NCI-H69 (cell line): ENCODE data around the gene LYPD4.
A peak's percentile ranks its signal among the peaks of the same experiment; 100 is the strongest.

Experiments used
- DNase-seq: peaks from one replicate; lab custom pipeline; 2025; lab: John Stamatoyannopoulos, UW

Gene LYPD4

DNA sequence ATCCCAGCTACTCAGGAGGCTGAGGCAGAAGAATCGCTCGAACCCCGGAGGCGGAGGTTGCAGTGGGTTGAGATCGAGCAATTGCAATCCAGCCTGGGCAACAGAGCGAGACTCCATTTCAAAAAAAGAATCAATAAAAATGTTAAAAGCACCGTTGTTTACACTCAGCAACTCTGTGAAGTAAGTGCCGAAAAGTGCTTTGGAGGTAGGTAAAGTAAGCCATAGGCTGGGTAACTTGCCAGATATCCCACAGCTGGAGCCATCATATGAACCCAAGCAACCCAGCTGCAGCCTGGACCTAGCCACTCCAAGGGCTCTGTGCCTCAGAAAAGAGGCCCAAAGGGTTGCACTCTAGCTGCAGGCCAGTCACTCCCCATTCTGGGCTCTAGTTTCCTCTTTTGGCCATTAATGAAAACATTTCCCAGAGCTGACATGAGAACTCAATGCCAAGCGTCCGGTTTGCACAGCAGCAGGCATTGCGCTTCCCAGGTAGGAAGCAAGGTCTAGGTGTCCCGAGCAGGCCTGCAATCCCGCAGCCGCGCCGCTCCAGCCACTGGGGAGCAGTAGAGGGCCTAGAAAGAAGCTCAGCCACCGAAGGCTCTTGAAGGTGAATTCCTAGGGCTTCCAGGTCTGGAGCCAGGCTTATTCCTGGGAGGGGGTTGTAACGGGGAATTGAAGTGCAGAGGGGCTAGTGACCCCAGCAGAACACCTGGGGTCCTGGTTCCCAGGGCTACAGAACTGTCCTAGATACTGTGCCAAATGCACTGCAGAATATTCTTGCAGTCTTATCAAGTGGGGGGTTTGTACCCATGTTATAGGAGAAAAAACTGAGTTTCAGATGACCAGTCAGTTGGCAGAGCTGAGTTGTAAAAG is 28.5 kb upstream of the LYPD4 start:
- DNase-seq = peak; percentile 86

DNA sequence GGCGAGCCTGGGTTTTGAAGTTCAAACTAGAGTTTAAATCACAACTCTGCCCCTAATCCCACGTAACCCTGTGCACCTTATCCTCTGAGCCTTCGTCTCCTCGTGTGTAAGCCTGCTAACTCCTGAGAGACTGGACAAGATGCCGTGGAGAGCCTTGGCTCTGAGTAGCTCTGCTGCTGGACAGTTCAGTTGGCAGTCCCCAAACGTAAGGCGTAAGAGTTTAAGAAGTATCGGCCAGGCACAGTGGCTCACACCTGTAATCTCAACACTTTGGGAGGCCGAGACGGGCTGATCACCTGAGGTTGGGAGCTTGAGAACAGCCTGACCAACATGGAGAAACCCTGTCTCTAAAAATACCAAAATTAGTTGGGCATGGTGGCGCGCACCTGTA is 27.9 kb upstream of the LYPD4 start:
- no peak for DNase-seq

DNA sequence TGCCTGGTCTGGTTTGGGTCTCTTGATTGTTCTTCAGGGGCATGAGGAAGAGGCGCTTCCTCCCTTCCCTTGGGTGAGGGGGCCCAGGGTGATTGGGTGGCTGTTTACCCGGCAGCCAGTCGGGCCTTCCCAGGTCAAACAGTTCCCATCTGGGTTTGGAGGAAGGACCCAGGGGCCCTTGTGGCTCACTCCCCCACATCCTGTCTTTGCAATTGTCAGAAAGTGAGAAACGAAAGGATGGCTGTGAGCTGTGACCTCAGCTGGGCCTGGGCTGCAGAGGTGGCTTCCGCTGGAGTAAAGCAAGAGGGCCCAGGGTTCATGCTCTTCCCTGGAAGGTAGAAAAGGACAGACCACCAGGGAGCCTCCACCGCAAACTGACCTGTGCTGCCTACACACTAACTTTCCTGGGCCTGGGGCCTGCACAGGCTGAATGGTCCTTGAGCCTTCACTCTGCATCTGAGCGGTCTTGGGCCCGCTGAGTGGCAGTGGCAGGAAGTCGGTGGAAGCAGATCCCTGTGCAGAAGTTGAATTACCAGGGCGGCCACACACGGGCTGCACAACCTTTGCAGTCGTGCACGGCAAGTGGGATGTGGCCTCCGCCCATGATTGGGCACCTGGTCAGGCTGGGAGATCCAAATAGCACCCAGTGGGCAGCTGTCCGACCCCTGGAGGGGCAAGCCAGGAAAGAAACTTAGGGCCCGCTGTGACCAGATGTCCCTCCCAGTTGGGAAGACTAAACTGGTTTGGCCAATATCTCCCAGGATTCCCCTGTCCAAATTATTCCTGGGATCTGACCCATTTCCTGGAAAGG is 27.3 kb upstream of the LYPD4 start:
- no peak for DNase-seq

DNA sequence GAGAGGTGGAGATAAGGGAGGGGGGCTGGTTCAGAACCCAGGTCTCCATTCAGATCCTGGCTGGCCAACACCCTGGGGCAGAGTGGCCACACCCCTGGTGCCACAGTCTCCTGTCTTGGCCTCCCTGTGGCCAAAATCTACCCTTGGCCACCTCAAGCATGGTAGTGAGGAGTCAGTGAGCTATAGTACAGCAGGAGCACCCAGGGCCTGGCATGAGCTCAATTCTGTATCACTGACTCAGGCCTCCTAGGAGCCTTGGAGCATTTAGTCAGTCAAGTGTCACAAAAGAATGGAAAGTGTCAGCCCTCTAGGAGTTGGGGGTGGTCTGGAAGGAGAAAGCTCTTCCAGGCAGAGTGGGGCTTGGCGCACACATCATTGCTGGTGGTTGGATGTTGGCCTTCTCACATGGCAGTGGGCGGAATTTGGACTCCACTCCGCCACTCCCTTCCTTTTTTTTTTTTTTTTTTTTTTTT is 26.0 kb upstream of the LYPD4 start:
- DNase-seq = no peak

DNA sequence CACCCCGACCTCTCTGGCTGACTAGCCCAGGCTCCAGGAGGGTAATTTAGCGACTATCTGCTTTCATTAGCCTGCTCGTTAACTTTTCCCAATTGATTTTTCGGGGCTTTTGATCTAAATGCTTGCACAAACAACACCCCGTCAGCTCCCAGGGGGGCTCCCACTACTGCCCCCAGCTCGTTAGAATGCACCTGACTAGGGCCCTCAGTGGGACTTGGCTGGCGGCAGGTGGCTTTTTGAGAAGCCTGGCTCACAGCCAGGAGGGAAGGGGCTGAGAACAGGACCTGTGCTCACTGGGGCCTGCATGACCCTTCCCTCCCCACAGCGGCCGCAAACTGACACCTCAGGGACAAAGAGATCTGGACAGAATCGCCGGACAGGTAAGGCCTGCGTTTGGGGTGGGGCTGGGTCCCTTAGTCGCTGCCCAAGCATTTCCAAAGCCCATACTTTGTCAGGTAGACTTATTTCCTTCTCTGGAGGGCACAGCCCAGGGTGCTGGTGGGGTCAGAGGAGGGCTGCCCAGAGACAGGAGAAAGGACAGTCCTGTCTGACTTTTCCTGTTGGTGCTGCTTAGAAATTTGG is 25.0 kb upstream of the LYPD4 start:
- DNase-seq = peak; percentile 67

DNA sequence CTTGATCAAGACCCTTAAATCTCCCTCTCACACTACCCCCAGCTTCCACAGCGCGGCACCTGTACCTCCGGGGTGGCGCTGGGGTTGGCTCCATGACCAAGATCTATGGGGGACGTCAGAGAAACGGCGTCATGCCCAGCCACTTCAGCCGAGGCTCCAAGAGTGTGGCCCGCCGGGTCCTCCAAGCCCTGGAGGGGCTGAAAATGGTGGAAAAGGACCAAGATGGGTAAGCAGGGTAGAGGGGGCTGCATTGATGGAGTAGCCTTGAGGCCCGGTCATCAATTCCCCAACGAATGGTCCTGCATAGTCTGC is 24.5 kb upstream of the LYPD4 start:
- DNase-seq = no peak

DNA sequence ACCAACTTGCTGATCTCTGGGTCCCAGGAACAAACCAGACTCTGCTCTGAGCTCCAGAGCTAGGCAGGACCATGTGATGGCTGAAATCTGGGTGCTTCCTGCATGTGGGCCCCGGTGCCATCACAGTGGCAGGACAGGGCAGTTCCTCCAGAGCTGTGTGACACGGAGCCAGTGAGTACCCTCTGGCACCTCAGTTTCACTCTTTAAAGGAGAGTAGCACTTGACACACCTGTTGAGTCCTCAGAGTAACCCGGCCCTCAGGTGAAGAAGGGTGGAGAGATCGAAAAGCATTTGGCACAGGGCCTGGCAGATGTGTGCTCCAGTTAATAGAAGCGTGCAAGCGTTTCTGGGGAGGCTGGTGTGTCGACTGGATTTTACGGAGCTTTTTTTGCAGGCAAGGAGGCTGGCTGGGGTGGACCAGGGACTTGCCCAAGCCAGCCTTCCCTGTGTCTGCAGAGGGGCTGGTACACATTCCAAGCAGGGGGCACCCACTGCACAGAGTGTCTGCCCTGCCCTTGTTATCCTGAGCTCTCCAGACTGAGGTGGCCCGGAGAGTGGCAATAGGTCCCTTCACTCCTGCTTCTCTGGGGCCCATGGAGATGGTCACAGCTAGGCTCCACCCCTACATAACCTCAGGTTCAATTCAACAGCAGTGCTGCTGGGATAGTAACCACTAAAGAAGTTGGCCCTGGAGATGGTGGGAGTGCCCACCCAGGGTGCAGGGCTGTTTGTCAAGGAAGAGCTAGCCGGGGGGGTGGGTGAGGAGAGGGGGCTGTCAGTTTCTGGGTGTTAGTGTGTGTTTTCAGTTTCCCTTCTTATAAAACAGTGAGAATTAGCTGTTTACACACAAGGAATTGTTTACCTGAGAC is 23.9 kb upstream of the LYPD4 start:
- DNase-seq = no peak

DNA sequence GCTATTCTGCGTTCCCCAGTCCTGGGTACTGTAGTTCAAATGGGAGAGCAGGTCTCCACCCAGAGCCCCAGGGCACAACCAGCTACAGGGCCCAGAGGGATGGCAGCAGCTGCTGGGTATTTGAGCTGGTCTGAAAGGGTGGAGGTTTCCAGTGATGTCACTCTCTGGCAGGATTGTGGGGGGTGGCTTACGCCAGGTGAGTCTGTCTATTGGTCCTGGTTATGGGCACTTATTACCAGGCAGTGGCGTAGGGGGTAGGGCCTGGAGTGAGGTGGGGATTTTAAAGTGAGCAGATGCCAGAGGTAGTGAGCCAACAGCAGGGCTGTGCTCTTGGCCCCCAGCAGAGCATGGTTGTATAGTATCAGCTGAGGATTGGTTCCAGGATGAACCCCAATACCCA is 21.8 kb upstream of the LYPD4 start:
- DNase-seq = peak; percentile 73

DNA sequence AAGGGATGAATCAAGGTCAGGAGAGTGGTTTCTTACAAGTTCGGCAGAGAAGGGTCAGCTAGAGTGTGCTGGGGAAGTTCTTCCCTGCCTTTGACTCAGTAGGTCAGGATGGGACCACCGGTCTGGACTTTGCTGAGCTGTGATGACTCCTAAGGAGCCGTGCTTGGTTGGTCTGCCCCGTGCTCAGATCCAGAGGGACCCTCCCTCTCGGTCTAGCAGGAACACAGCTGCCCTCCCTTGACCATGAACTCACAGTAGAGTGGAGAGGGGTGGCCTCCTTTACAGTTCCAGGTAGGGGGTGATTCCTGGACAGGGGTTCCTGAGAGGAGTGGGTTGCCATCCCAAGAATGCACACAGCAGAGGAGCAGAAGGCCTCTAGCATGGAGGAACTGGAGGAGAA is 19.9 kb upstream of the LYPD4 start:
- DNase-seq = no peak

DNA sequence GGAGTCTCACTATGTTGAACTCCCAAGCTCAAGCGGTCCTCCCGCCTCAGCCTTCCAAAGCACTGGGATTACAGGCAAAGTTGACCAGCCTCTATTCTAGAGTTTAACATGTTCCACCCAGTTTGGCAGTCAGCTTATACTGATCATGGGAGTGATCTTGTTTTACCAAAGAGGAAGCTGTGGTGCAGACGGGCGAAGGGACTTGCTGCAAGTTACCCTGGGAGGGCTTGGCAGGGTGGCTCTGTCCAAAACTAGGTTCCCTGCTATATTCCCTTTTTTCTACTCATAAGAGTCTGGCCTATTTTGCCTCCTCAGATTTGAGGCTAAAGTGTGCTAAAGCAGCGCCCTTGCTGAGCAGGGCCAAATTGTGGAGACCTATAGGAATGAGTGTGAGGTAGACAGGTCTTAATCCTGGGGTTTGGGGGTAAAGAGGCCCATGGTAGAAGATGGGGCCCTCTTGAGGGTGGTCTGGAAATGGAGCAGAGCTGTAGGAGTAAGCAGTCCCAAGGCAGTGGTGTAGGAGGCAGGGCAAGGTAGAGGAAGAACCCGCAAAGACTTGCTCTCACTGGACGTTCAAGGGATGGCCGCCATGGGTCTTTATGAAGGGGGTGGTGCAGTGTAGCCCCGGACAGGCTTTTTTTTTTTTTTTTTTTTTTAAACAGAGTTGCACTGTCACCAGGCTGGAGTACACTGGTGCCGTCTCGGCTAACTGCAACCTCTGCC is 18.9 kb upstream of the LYPD4 start:
- DNase-seq = no peak

DNA sequence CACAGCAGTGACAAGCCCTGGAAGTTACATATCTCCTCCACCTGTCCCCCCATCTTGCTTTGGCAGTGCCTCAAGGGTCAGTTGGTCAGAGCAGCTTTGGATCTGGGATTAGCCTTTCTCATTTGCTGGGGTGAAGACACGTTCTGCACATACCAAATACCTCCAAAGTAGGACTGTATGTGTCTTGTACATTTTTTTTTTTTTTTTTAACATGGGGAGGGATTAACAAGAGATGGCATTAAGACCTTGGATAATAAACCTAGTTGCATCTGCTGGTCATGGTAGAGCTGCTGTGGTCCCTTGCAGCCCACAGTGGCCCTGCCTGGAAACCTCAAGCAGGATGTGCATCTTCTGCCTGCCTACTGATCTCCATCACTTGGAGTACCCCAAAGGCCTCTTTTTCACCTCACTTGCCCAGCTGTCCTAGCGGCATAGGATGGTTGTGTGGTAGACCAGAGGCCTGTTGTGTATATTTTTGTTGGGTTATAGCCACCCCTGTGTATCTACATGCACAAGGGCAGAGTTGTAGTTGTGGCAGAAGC is 18.0 kb upstream of the LYPD4 start:
- DNase-seq = no peak

DNA sequence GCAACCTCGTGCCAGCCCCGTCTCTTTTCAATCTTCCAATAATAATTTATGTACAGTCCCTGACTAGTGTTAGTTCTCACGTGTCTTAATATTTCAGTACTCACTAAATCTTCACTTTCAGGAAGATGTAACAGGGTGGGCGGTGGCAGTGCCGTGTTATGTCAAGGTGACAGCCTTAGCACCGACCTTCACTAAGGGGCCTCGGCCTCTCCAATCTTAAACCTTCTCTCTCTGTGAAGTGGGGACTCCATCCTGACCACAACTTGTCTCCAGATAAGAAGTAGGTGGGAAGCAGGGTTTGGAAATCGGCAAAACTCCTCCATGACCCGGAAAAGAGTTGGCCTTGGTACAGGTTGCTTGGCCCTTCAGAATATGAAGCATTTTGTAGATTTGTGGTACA is 17.4 kb upstream of the LYPD4 start:
- no peak for DNase-seq

DNA sequence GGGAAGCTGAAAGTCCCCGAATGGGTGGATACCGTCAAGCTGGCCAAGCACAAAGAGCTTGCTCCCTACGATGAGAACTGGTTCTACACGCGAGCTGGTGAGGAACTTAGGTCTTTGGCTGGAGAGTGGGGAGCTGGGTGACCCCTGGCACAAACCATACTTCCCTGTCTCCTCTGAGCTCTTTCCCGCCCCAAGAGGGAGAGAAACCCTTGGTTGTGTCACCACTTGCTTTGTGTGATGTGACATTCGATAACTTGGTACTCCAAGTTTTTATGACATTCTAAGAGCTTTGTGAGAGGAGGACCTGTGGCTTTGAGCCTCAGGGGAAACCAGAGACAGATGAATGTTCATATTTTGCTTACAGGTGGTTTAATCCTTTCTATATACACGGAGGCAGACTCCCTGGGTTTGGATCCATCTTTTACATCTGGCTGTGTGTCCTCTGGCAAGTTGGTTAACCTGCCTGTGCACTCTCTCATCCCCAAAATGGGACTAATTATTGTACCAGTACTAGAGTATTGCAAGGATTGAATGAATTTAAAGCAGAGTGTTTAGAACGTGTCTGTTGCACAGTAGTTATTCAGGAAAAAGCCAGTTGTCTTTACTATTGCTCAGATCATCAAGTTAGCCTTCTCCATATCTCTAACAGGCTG is 16.8 kb upstream of the LYPD4 start:
- no peak for DNase-seq

DNA sequence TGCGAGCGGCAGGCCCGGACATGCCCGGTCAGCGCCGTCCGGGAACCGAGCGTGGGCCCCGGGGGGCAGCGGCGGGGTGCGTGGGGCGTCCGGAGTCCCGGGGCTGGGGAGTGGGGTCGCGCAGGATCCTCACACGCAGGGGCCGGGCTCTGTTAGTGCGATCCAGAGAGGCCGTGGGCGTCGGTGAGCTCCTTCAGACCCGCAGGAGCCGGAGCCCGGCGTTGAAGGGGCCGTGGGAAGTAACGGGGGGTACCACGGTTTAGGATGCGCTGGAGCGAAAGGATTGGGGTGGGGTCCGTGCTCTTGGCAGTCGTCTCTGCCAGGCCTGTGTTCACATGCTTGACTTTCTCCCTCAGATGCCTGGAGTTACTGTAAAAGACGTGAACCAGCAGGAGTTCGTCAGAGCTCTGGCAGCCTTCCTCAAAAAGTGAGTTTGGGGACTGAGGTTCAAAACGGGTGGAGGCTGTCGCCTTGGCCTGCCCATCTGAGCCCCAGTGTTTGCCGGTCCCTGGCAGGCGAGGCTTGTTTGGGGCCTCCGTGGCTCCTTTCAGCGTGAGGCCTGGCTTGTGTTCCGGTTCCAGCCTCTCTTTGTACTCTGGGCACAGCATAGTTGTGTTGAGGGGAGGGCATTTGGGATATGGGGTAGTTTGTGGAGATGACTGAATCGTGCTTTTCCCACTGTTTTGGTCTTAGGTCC is 16.1 kb upstream of the LYPD4 start:
- no peak for DNase-seq

DNA sequence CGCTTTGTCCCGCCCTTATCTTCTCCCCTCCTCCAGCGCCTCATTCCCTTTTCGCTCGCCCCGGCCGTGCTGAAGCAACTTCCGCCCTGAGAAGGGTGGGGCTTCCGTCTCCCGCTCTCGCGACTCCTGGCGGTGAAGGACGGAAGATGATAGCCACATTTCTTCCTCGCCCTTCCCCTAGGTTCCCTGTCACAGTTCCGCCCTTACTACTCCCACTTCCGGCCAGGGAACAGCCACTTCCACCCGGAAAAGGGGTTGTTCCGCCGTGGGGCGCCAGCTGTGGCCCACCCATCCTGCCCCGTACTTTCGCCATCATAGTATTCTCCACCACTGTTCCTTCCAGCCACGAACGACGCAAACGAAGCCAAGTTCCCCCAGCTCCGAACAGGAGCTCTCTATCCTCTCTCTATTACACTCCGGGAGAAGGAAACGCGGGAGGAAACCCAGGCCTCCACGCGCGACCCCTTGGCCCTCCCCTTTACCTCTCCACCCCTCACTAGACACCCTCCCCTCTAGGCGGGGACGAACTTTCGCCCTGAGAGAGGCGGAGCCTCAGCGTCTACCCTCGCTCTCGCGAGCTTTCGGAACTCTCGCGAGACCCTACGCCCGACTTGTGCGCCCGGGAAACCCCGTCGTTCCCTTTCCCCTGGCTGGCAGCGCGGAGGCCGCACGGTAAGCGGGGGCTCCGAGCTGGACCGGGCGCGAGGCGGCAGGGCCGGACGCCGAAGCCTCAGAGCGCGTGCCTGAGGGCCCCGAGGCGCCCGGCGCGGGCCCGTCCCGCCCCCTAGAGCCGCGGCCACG is 15.3 kb upstream of the LYPD4 start, which contains the start of gene RPS19:
Gene RPS19 (plus strand): TSS at position 638 of the 801 bp plus-strand sequence. CDS start 520 bp downstream, outside the sequence.
- peak; percentile 99 for DNase-seq

DNA sequence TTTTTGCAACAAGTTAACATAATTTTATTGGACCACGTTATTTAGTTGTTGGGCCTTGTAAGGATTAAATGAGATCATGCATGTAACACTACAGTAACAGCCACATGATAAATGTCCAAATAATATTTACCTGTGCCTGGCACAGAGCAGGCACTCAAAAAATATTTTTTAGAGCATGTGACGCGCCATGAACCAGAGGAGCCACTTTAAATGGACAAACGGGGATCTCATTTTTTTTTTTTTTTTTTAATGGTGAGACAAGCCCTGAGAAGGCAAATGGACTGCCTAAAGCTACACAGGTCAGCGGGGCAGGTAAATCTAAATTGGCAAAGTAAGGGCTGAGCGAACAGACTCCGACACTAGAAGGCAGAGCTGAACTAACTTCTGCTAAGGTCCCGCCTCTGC is 14.7 kb upstream of the LYPD4 start:
- DNase-seq = no peak

DNA sequence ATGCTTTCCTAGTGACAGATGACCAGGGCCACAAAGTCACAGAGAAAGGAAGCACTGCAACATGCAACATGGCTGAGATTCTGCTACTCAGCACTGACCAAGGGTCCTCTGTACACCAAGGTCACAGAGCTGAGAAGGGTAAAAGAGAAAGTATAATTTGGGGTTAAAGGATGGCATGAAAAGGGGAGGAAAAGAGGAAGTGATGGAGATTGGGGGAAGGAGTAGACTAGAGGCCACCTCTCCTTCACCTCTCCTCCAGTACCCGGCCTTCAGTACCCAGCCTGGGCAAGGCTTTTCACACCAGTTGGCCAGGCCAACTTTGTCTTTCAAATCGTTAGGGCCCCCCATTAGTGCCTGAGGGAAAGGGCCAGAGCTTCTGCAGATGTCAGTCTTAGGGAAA is 9.3 kb upstream of the LYPD4 start:
- no peak for DNase-seq

DNA sequence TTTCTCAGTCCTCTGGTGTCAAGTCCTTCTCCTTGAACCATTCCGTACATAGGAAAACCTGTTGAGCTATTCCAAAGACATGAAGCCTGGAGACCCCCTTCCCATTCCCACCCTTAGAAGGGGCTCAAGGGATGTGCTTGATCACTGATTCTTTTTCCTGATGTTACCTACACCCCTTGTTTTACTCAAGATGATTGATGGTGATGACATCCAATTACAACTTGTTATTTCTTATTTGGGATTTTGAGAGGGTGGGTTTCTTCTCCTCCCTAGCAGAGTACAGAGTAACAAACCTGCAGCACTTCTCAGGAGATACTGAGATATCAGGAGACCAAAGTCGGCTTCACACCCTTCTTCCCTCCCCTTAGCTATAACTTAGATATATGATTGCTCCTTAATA is 8.9 kb upstream of the LYPD4 start:
- no peak for DNase-seq

DNA sequence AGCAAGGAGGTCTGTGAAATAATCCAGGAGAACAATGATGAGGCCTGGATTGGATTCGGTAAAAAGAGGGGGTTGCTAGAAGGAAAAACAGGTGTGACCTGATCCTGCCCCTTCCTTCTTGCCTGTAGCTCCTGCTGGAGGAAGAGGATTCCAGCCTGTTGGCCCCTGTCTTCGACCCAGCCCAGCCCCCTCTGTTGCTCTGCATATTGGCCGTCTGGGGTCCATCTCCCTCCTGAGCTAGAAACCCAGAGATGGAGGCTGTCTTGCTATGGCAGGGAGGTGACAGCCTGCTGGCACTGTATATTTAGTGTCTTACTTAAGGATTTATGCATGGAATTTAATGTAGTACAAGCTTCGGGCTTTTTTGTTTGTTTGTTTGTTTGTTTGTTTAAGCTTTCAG is 7.0 kb upstream of the LYPD4 start:
- no peak for DNase-seq
